ENCODE results near the gene KIF9. TPM values are rescaled to one million over a fixed set of nuclear protein-coding genes. Genes with fewer than 3 reads are reported as not detected.

The KIF9 gene
- total RNA-seq (2022), result 7.1 and 7.2 TPM in 2 replicates
- percentile 39 among the genes with signal in this experiment for Bru-seq, nascent RNA
- BruChase-seq, experiment 1, labeled RNA remaining after a 2-hour chase, result percentile 32 among the genes with signal in this experiment
- BruChase-seq, experiment 2, labeled RNA remaining after a 6-hour chase, result percentile 34 among the genes with signal in this experiment
- long read RNA-seq, transcript KIF9-205 (3 exons, 633 nt), result major isoform, 6 of 7 reads
- long read RNA-seq, partial matches to known transcripts, result 0 of 7 reads
- long read RNA-seq, other reads (novel, unspliced or antisense), result 1 of 7 reads

GRCh38 chr3:47282424-47283192 lies at the start of gene KIF9, which contains the start of gene KLHL18:
Gene KIF9, minus strand, starts transcription at chr3:47282799. Its CDS starts 5,425 bp downstream, at chr3:47277374.
Gene KLHL18, plus strand, starts transcription at chr3:47282944. Its CDS starts 22 bp downstream, at chr3:47282966.
- peaks cover 23% of the 10 kb centered on the region for H3K36me3 Mint-ChIP-seq (ENCODE audit: insufficient read depth, unreplicated experiment)
- ChIA-PET CTCF (interaction anchor here (0.7 kb wide), 1 partner anchor 186 kb away, joined by 3 read pairs; no protein-coding TSS in a partner anchor), POLR2A (interaction anchor here (0.6 to 1.2 kb wide), 4 partner anchors 9 to 119 kb away, joined by 3 to 5 read pairs (median 4); partner anchors contain the start of genes PTPN23 and SETD2)
- Histone ChIP-seq H3K9me3 (no peaks in the 10 kb centered on the region), H3K4me3 (ENCODE audit: low read depth, low read length) (peak within 1 kb of the TSS; percentile 85), H3K4me1 (peaks cover 4% of the 10 kb centered on the region; the same call in 1 of the 2 replicates), H3K36me3 (ENCODE audit: control insufficient read depth, insufficient read depth, low read length) (no peaks in the 10 kb centered on the region), H3K27me3 (replicated peaks; ENCODE audit: control insufficient read depth, insufficient read depth, low read length) (no peaks in the 10 kb centered on the region)
- H3K9me3 Mint-ChIP-seq (ENCODE audit: unreplicated experiment), result no peaks in the 10 kb centered on the region
- intact Hi-C loops (cut with micrococcal nuclease; ENCODE audit: unreplicated experiment), result loop anchor here (2.0 to 10.0 kb wide), 4 partner anchors 32 to 300 kb away; partner anchors contain the start of genes PTPN23 and SETD2
- H3K4me3 Mint-ChIP-seq (ENCODE audit: unreplicated experiment), result peak within 1 kb of the TSS; percentile 96
- BruUV-seq (replicated peaks), result no TSS peak
- H3K4me1 Mint-ChIP-seq (ENCODE audit: low read depth, unreplicated experiment), result no peaks in the 10 kb centered on the region
- no peaks in the 10 kb centered on the region for H3K27me3 Mint-ChIP-seq (ENCODE audit: insufficient read depth, unreplicated experiment)
- peak within 1 kb of the TSS; percentile 100 for H3K27ac Mint-ChIP-seq (ENCODE audit: unreplicated experiment)
- peak; percentile 94 to 95 for DNase-seq
- no peak for TF ChIP-seq CTCF (IDR thresholded peaks at IDR 0.05; ENCODE audit: insufficient read depth in 1 of 2, low read depth in 1 of 2, low read length in 1 of 2, severe bottlenecking in 1 of 2, unreplicated experiment in 1 of 2)

GRCh38 chr3:47324278-47324865 lies 41.8 kb upstream of the KIF9 start:
- H3K36me3 ChIP-seq (ENCODE audit: control insufficient read depth, insufficient read depth, low read length), result peaks cover 3% of the 10 kb centered on the region
- Mint-ChIP-seq H3K27me3 (ENCODE audit: insufficient read depth, unreplicated experiment) (no peaks in the 10 kb centered on the region), H3K4me1 (ENCODE audit: low read depth, unreplicated experiment) (peaks cover 11% of the 10 kb centered on the region), H3K36me3 (ENCODE audit: insufficient read depth, unreplicated experiment) (peaks cover 29% of the 10 kb centered on the region), H3K4me3 (ENCODE audit: unreplicated experiment) (no peak overlapping the region), H3K27ac (ENCODE audit: unreplicated experiment) (no peak overlapping the region), H3K9me3 (ENCODE audit: unreplicated experiment) (no peaks in the 10 kb centered on the region)
- no peak overlapping the region for H3K4me3 ChIP-seq (ENCODE audit: low read depth, low read length)
- BruUV-seq (replicated peaks), result no TSS peak
- ChIA-PET POLR2A (no interaction called here), CTCF (interaction anchor here (0.6 to 2.5 kb wide), 7 partner anchors 18 to 252 kb away, joined by 3 to 11 read pairs (median 4); partner anchors contain the start of gene SETD2)
- peaks cover 9% of the 10 kb centered on the region for H3K4me1 ChIP-seq
- no peaks in the 10 kb centered on the region for H3K9me3 ChIP-seq
- DNase-seq, result peak; percentile 72 to 80
- no peaks in the 10 kb centered on the region for H3K27me3 ChIP-seq (replicated peaks; ENCODE audit: control insufficient read depth, insufficient read depth, low read length)
- intact Hi-C loops (cut with micrococcal nuclease; ENCODE audit: unreplicated experiment), result loop anchor here (1.0 kb wide), 4 partner anchors 43 to 160 kb away; partner anchors contain the start of gene SETD2
- TF ChIP-seq CTCF (IDR thresholded peaks at IDR 0.05; ENCODE audit: insufficient read depth in 1 of 2, low read depth in 1 of 2, low read length in 1 of 2, severe bottlenecking in 1 of 2, unreplicated experiment in 1 of 2), result peak; percentile 65 to 74
